HepG2 (cell line): Measurements from ENCODE around the gene GPER1. TPM values are rescaled to one million over a fixed set of nuclear protein-coding genes. Genes with fewer than 3 reads are reported as not detected.

Experiments
- ELF1 ChIP-seq: sonication (generic); formaldehyde crosslinking; IDR thresholded peaks from 2 replicates; pipeline ENCODE4 v1.4.0; 2020; ENCODE audit warnings: missing genetic modification reagents
- FOXA1 ChIP-seq, 2 experiments: fragments of 450-650 bp in 1 of 2; sonication (generic) in 1 of 2; formaldehyde crosslinking in 1 of 2; IDR thresholded peaks; 2 replicates each; pipeline versions ENCODE4 v1.4.0 to v1.6.1; 2016 to 2020; ENCODE audit warnings: missing genetic modification reagents in 1 of 2
- GABPB1 ChIP-seq: IDR thresholded peaks from 2 replicates; pipeline ENCODE4 v1.6.1; 2016; ENCODE audit warnings: mild to moderate bottlenecking, missing genetic modification reagents, moderate library complexity, missing compliant biosample characterization
- NR3C1 ChIP-seq: sonication (generic); formaldehyde crosslinking; IDR thresholded peaks from 2 replicates; pipeline ENCODE4 v1.4.0; 2020; ENCODE audit warnings: missing genetic modification reagents
- SAP130 ChIP-seq: IDR thresholded peaks from 2 replicates; pipeline ENCODE4 v1.6.1; 2016; ENCODE audit warnings: low read depth
- YEATS2 ChIP-seq: sonication (generic); formaldehyde crosslinking; IDR thresholded peaks from 2 replicates; pipeline ENCODE4 v1.4.0; 2020; ENCODE audit warnings: missing genetic modification reagents, borderline replicate concordance
- ZC3H13 ChIP-seq: sonication (generic); formaldehyde crosslinking; IDR thresholded peaks from 2 replicates; pipeline ENCODE4 v1.8.1; 2023; ENCODE audit warnings: mild to moderate bottlenecking, missing genetic modification reagents, moderate library complexity
- ZNF136 ChIP-seq: sonication (generic); formaldehyde crosslinking; IDR thresholded peaks from 2 replicates; pipeline ENCODE4 v1.8.1; 2022; ENCODE audit warnings: low read depth, mild to moderate bottlenecking, moderate library complexity, missing genetic modification reagents
- ZNF292 ChIP-seq: sonication (generic); formaldehyde crosslinking; IDR thresholded peaks from 2 replicates; pipeline ENCODE4 v1.8.1; 2022; ENCODE audit warnings: mild to moderate bottlenecking, low read depth, missing genetic modification reagents, borderline replicate concordance
- polyA plus RNA-seq, 8 experiments: library from polyadenylated mRNA; depleted of rRNA in 3 of 8; stranded (reverse) in 7 of 8; unstranded in 1 of 8; fragments of >200 nt; fragmentation: Illumina TruSeq in 4 of 8; extraction: Trizol in 4 of 8; gene quantifications; 2 replicates each; pipeline versions ENCODE4 v1.2.1 to v1.2.3, GENCODE V29; 2011 to 2016; ENCODE audit warnings: low read depth in 4 of 8, missing spikeins in 1 of 8, mixed read lengths in 1 of 8; ENCODE audit not compliant: insufficient read depth in 1 of 8
- total RNA-seq, 5 experiments: library from RNA; depleted of rRNA; stranded (reverse); fragments of >200 nt; fragmentation: Illumina TruSeq; extraction: Trizol; gene quantifications; 2 replicates each; pipeline ENCODE4 v1.2.3, GENCODE V29; 2016; ENCODE audit warnings: low read depth in 1 of 5
- TF ChIP-seq, protein P1 (sequence below): sonication (generic); formaldehyde crosslinking; IDR thresholded peaks from 2 replicates; pipeline ENCODE4 v1.5.0; 2020; ENCODE audit warnings: mild to moderate bottlenecking, missing genetic modification reagents, borderline replicate concordance
- TF ChIP-seq, protein P2 (sequence below): sonication (generic); formaldehyde crosslinking; IDR thresholded peaks from 2 replicates; pipeline ENCODE4 v1.4.0; 2020; ENCODE audit warnings: missing genetic modification reagents, mild to moderate bottlenecking, borderline replicate concordance
- TF ChIP-seq, protein P3 (sequence below): sonication (generic); formaldehyde crosslinking; conservative IDR thresholded peaks from 2 replicates; pipeline ENCODE4 v1.4.0; 2020; ENCODE audit warnings: mild to moderate bottlenecking, missing genetic modification reagents, moderate library complexity
- TF ChIP-seq, protein P4 (sequence below): sonication (generic); formaldehyde crosslinking; IDR thresholded peaks from 2 replicates; pipeline ENCODE4 v1.5.1; 2020; ENCODE audit warnings: mild to moderate bottlenecking, missing genetic modification reagents, moderate library complexity
- TF ChIP-seq, protein P5 (sequence below): sonication (generic); formaldehyde crosslinking; IDR thresholded peaks from 2 replicates; pipeline ENCODE4 v1.5.0; 2020; ENCODE audit warnings: missing genetic modification reagents, mild to moderate bottlenecking, borderline replicate concordance

GPER1 gene
- total and polyA plus RNA-seq, 2 of the 13 experiments (the other 11 are each of a cell fraction or from before 2014, with no cell fraction given): 12.7 to 19.7 TPM

DNA sequence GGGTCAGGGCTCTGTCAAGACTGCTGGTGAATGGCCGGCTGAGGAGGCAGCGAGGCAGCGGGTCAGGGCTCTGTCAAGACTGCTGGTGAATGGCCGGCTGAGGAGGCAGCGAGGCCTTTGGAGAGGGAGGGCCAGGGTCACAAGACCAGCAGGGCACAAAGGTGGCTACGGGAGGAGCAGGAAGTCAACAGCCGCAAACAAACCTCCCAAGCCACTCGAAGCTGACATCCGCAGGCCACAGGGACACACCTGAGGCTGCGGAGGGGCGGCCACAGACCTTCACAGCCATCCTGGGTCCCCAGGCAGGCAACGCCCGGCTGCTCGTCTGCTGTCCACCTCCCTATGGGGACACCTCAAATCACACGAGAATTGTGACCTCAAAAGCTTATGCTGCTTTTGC, 8.9 kb upstream of the GPER1 start (continued):
- TF ChIP-seq, protein P1, sequence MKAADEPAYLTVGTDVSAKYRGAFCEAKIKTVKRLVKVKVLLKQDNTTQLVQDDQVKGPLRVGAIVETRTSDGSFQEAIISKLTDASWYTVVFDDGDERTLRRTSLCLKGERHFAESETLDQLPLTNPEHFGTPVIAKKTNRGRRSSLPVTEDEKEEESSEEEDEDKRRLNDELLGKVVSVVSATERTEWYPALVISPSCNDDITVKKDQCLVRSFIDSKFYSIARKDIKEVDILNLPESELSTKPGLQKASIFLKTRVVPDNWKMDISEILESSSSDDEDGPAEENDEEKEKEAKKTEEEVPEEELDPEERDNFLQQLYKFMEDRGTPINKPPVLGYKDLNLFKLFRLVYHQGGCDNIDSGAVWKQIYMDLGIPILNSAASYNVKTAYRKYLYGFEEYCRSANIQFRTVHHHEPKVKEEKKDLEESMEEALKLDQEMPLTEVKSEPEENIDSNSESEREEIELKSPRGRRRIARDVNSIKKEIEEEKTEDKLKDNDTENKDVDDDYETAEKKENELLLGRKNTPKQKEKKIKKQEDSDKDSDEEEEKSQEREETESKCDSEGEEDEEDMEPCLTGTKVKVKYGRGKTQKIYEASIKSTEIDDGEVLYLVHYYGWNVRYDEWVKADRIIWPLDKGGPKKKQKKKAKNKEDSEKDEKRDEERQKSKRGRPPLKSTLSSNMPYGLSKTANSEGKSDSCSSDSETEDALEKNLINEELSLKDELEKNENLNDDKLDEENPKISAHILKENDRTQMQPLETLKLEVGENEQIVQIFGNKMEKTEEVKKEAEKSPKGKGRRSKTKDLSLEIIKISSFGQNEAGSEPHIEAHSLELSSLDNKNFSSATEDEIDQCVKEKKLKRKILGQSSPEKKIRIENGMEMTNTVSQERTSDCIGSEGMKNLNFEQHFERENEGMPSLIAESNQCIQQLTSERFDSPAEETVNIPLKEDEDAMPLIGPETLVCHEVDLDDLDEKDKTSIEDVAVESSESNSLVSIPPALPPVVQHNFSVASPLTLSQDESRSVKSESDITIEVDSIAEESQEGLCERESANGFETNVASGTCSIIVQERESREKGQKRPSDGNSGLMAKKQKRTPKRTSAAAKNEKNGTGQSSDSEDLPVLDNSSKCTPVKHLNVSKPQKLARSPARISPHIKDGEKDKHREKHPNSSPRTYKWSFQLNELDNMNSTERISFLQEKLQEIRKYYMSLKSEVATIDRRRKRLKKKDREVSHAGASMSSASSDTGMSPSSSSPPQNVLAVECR: peak; percentile 26; the same call in 1 of the 2 replicates
- TF ChIP-seq ZC3H13 (CRISPR knock-in tag) (no peak), ZNF292 (CRISPR knock-in tag) (no peak), YEATS2 (0 out of 2 replicates have a peak, but pooled peaks have one; percentile 27), SAP130 (CRISPR knock-in tag) (0 out of 2 replicates have a peak, but pooled peaks have one; percentile 26), GABPB1 (peak; percentile 70), ELF1 (CRISPR knock-in tag) (0 out of 2 replicates have a peak, but pooled peaks have one; percentile 36), ZNF136 (CRISPR knock-in tag) (no peak), NR3C1 (CRISPR knock-in tag) (no peak), FOXA1 (IDR thresholded peaks at IDR 0.05) (no peak), FOXA1 (CRISPR knock-in tag; IDR thresholded peaks at IDR 0.05) (peak; percentile 65)
- TF ChIP-seq, protein P2, sequence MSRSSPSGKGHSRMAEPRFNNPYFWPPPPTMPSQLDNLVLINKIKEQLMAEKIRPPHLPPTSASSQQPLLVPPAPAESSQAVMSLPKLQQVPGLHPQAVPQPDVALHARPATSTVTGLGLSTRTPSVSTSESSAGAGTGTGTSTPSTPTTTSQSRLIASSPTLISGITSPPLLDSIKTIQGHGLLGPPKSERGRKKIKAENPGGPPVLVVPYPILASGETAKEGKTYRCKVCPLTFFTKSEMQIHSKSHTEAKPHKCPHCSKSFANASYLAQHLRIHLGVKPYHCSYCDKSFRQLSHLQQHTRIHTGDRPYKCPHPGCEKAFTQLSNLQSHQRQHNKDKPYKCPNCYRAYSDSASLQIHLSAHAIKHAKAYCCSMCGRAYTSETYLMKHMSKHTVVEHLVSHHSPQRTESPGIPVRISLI: no peak
- TF ChIP-seq, protein P3, sequence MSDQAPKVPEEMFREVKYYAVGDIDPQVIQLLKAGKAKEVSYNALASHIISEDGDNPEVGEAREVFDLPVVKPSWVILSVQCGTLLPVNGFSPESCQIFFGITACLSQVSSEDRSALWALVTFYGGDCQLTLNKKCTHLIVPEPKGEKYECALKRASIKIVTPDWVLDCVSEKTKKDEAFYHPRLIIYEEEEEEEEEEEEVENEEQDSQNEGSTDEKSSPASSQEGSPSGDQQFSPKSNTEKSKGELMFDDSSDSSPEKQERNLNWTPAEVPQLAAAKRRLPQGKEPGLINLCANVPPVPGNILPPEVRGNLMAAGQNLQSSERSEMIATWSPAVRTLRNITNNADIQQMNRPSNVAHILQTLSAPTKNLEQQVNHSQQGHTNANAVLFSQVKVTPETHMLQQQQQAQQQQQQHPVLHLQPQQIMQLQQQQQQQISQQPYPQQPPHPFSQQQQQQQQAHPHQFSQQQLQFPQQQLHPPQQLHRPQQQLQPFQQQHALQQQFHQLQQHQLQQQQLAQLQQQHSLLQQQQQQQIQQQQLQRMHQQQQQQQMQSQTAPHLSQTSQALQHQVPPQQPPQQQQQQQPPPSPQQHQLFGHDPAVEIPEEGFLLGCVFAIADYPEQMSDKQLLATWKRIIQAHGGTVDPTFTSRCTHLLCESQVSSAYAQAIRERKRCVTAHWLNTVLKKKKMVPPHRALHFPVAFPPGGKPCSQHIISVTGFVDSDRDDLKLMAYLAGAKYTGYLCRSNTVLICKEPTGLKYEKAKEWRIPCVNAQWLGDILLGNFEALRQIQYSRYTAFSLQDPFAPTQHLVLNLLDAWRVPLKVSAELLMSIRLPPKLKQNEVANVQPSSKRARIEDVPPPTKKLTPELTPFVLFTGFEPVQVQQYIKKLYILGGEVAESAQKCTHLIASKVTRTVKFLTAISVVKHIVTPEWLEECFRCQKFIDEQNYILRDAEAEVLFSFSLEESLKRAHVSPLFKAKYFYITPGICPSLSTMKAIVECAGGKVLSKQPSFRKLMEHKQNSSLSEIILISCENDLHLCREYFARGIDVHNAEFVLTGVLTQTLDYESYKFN: no peak
- TF ChIP-seq, protein P4, sequence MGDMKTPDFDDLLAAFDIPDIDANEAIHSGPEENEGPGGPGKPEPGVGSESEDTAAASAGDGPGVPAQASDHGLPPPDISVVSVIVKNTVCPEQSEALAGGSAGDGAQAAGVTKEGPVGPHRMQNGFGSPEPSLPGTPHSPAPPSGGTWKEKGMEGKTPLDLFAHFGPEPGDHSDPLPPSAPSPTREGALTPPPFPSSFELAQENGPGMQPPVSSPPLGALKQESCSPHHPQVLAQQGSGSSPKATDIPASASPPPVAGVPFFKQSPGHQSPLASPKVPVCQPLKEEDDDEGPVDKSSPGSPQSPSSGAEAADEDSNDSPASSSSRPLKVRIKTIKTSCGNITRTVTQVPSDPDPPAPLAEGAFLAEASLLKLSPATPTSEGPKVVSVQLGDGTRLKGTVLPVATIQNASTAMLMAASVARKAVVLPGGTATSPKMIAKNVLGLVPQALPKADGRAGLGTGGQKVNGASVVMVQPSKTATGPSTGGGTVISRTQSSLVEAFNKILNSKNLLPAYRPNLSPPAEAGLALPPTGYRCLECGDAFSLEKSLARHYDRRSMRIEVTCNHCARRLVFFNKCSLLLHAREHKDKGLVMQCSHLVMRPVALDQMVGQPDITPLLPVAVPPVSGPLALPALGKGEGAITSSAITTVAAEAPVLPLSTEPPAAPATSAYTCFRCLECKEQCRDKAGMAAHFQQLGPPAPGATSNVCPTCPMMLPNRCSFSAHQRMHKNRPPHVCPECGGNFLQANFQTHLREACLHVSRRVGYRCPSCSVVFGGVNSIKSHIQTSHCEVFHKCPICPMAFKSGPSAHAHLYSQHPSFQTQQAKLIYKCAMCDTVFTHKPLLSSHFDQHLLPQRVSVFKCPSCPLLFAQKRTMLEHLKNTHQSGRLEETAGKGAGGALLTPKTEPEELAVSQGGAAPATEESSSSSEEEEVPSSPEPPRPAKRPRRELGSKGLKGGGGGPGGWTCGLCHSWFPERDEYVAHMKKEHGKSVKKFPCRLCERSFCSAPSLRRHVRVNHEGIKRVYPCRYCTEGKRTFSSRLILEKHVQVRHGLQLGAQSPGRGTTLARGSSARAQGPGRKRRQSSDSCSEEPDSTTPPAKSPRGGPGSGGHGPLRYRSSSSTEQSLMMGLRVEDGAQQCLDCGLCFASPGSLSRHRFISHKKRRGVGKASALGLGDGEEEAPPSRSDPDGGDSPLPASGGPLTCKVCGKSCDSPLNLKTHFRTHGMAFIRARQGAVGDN (CRISPR knock-in tag): peak; percentile 97
- TF ChIP-seq, protein P5, sequence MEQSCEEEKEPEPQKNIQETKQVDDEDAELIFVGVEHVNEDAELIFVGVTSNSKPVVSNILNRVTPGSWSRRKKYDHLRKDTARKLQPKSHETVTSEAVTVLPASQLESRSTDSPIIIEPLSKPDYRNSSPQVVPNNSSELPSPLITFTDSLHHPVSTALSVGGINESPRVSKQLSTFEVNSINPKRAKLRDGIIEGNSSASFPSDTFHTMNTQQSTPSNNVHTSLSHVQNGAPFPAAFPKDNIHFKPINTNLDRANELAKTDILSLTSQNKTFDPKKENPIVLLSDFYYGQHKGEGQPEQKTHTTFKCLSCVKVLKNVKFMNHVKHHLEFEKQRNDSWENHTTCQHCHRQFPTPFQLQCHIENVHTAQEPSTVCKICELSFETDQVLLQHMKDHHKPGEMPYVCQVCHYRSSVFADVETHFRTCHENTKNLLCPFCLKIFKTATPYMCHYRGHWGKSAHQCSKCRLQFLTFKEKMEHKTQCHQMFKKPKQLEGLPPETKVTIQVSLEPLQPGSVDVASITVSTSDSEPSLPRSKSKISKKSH: no peak
